Measurements from ENCODE around the gene STAC3.

STAC3 gene

DNA sequence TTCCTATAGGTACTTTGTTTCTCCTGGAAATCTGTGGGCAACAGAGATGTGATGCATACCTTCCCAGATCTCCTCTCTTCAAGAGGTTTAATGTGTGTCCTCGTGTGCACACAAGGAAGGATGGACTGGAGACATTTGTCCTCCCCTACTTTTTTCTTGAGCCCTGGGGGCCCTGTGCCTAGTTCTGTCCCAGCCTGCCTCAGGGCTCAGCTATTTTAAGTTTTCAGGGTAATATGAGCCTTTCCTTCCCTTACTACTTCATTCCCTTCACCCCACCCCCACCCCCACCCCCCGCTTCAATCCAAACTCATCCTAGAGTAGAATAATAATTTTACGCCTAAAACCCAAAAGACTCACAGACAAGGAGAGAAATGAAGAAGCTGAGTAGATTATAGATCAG, 446 bp downstream of the STAC3 start:
- no peaks in the 10 kb centered on the region for H3K9me3 ChIP-seq (ENCODE audit: control insufficient read depth, insufficient read depth, low read length)
- H3K4me2 ChIP-seq (ENCODE audit: low read length): no peak overlapping the region
- H3K27ac ChIP-seq (ENCODE audit: low read depth, low read length): no peak overlapping the region
- H3F3A ChIP-seq (ENCODE audit: control insufficient read depth, insufficient read depth): 0 out of 2 replicates have a peak, but pooled peaks cover 2% of the 10 kb centered on the region
- no peaks in the 10 kb centered on the region for H4K20me1 ChIP-seq (ENCODE audit: control insufficient read depth, insufficient read depth, low read depth, low read length)
- peaks cover 3% of the 10 kb centered on the region for H3K79me2 ChIP-seq (ENCODE audit: control insufficient read depth, low read length)
- H3K4me3 ChIP-seq (ENCODE audit: low read length): no peak overlapping the region
- H3K27me3 ChIP-seq (ENCODE audit: control insufficient read depth, low read length): no peaks in the 10 kb centered on the region
- no peaks in the 10 kb centered on the region for H3K9me2 ChIP-seq (replicated peaks; ENCODE audit: control insufficient read depth, low read length)
- peaks cover 12% of the 10 kb centered on the region for H3K4me1 ChIP-seq (ENCODE audit: control insufficient read depth, low read length)
- peaks cover 7% of the 10 kb centered on the region for H3K36me3 ChIP-seq (ENCODE audit: control insufficient read depth, low read length)
- TF ChIP-seq EZH2phosphoT487 (IDR thresholded peaks at IDR 0.05; ENCODE audit: borderline replicate concordance, low read length): no peak
- TF ChIP-seq, protein P1, sequence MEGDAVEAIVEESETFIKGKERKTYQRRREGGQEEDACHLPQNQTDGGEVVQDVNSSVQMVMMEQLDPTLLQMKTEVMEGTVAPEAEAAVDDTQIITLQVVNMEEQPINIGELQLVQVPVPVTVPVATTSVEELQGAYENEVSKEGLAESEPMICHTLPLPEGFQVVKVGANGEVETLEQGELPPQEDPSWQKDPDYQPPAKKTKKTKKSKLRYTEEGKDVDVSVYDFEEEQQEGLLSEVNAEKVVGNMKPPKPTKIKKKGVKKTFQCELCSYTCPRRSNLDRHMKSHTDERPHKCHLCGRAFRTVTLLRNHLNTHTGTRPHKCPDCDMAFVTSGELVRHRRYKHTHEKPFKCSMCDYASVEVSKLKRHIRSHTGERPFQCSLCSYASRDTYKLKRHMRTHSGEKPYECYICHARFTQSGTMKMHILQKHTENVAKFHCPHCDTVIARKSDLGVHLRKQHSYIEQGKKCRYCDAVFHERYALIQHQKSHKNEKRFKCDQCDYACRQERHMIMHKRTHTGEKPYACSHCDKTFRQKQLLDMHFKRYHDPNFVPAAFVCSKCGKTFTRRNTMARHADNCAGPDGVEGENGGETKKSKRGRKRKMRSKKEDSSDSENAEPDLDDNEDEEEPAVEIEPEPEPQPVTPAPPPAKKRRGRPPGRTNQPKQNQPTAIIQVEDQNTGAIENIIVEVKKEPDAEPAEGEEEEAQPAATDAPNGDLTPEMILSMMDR (IDR thresholded peaks at IDR 0.05; ENCODE audit: low read depth, low read length, poor library complexity, severe bottlenecking): no peak

DNA sequence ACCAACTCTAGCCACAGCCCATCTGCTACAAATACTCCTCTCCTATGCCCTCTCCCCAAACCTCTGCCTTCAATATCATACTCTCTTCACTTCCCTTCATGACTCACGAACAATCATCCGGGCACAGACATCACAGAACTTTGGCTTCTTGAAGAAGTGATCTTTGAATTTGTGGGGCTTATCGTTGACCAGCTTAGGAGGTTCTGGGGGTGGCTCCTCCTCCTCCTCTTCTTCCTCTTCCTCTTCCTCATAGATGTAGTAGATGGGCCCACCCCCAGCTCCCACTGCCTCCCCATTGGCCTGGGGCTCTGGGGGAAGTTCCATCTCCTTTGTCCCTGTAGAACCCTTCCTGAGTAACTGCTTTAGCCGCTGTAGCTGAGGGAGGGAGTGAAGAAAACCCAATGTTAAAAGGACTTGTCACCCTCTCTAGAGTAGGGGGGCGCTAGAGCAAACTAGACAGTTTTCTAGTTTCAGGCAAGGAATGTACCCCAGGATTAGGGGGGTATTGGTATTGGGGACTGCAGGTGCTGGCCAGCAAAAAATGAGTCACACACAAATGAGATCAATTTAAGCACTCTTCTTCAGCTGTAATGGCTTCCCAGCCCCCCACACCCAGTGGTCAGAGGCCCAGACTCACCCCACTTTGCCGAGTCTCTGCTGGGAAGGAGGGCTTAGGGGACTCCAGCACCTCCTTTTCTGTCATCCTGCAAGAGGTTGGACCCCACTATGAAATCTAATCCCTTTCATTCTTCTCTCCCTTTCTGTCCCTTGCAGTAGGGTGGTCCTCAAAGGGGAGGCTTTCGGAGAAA, 1.8 kb downstream of the STAC3 start:
- Histone ChIP-seq H3K9me2 (replicated peaks; ENCODE audit: control insufficient read depth, low read length) (no peaks in the 10 kb centered on the region), H3K79me2 (ENCODE audit: control insufficient read depth, low read length) (peaks cover 3% of the 10 kb centered on the region), H3K27ac (ENCODE audit: low read depth, low read length) (peak overlapping the region; percentile 16), H3K4me2 (ENCODE audit: low read length) (peak overlapping the region; percentile 66), H3K9me3 (ENCODE audit: control insufficient read depth, insufficient read depth, low read length) (no peaks in the 10 kb centered on the region), H3K4me1 (ENCODE audit: control insufficient read depth, low read length) (peaks cover 17% of the 10 kb centered on the region), H4K20me1 (ENCODE audit: control insufficient read depth, insufficient read depth, low read depth, low read length) (no peaks in the 10 kb centered on the region), H3K27me3 (ENCODE audit: control insufficient read depth, low read length) (no peaks in the 10 kb centered on the region), H3K4me3 (ENCODE audit: low read length) (peak overlapping the region; percentile 69), H3K36me3 (ENCODE audit: control insufficient read depth, low read length) (peaks cover 12% of the 10 kb centered on the region), H3F3A (ENCODE audit: control insufficient read depth, insufficient read depth) (0 out of 2 replicates have a peak, but pooled peaks cover 2% of the 10 kb centered on the region)
- TF ChIP-seq EZH2phosphoT487 (IDR thresholded peaks at IDR 0.05; ENCODE audit: borderline replicate concordance, low read length): no peak
- TF ChIP-seq, protein P1 (IDR thresholded peaks at IDR 0.05; ENCODE audit: low read depth, low read length, poor library complexity, severe bottlenecking): peak; percentile 63

DNA sequence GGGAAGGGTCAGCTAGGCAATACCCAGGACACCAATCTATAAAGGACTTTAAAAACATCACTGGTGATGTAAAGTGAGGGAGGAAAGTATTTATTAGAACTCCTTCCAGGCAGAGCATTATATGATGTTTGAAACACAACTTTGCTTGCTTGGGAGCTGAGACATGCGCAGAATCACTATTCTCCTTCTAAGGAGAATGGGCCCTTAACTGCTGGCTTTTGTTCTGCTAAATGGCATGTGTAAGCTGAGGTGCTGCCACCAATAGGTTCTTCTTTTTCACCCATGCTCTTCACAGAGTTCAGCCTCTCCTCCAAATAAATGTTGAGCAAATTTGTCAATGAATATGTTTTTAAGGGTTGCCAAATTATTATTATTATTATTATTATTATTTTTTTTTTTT, 3.9 kb downstream of the STAC3 start:
- no peak overlapping the region for H3K27ac ChIP-seq (ENCODE audit: low read depth, low read length)
- TF ChIP-seq, protein P1 (IDR thresholded peaks at IDR 0.05; ENCODE audit: low read depth, low read length, poor library complexity, severe bottlenecking): no peak
- no peak for TF ChIP-seq EZH2phosphoT487 (IDR thresholded peaks at IDR 0.05; ENCODE audit: borderline replicate concordance, low read length)
- H3K27me3 ChIP-seq (ENCODE audit: control insufficient read depth, low read length): no peaks in the 10 kb centered on the region
- no peaks in the 10 kb centered on the region for H4K20me1 ChIP-seq (ENCODE audit: control insufficient read depth, insufficient read depth, low read depth, low read length)
- H3K4me3 ChIP-seq (ENCODE audit: low read length): no peak overlapping the region
- H3K4me2 ChIP-seq (ENCODE audit: low read length): no peak overlapping the region
- H3F3A ChIP-seq (ENCODE audit: control insufficient read depth, insufficient read depth): peaks cover under 1% of the 10 kb centered on the region
- peaks cover 7% of the 10 kb centered on the region for H3K79me2 ChIP-seq (ENCODE audit: control insufficient read depth, low read length)
- no peaks in the 10 kb centered on the region for H3K9me3 ChIP-seq (ENCODE audit: control insufficient read depth, insufficient read depth, low read length)
- peaks cover 12% of the 10 kb centered on the region for H3K36me3 ChIP-seq (ENCODE audit: control insufficient read depth, low read length)
- H3K9me2 ChIP-seq (replicated peaks; ENCODE audit: control insufficient read depth, low read length): no peaks in the 10 kb centered on the region
- peaks cover 24% of the 10 kb centered on the region for H3K4me1 ChIP-seq (ENCODE audit: control insufficient read depth, low read length)

All from DOHH2 (cell line).